Cardiac muscle cell (in vitro differentiated cells and primary cell): Measurements from ENCODE around the gene SPRING1. TPM values are rescaled to one million over a fixed set of nuclear protein-coding genes. Genes with fewer than 3 reads are reported as not detected.

Source experiments
- DNase-seq, 2 donors: peaks; one replicate each; pipeline versions ENCODE4 v3.0.0 to v3.0.0-alpha.2; 2010 to 2017; ENCODE audit warnings: low read depth in 1 of 2, low spot score in 1 of 2
- H3K27ac ChIP-seq: fragments of 200-600 bp; sonication (generic); 2 replicates; pipeline ENCODE4 v1.5.1; 2016
- H3K27me3 ChIP-seq: fragments of 200-600 bp; sonication (generic); 2 replicates; pipeline ENCODE4 v1.6.0; 2016; ENCODE audit warnings: control low read depth
- H3K36me3 ChIP-seq: fragments of 200-600 bp; sonication (generic); 2 replicates; pipeline ENCODE4 v1.5.1; 2016; ENCODE audit warnings: control low read depth
- H3K4me1 ChIP-seq: fragments of 200-600 bp; sonication (generic); 2 replicates; pipeline ENCODE4 v1.8.1; 2017; ENCODE audit warnings: low read depth, mild to moderate bottlenecking, mixed run types
- H3K4me3 ChIP-seq: fragments of 200-600 bp; sonication (generic); 2 replicates; pipeline ENCODE4 v1.5.1; 2016; ENCODE audit warnings: mild to moderate bottlenecking
- H3K9me3 ChIP-seq: fragments of 200-600 bp; sonication (generic); 2 replicates; pipeline ENCODE4 v1.5.1; 2017; ENCODE audit warnings: low read depth, mild to moderate bottlenecking, control low read depth
- CTCF ChIP-seq: IDR thresholded peaks from 2 replicates; pipeline ENCODE4 v1.5.1; 2012; ENCODE audit warnings: low read depth, mild to moderate bottlenecking, low read length
- polyA plus RNA-seq: library from polyadenylated mRNA; unstranded; fragments of >200 nt; fragmentation: Nextera tagmentation; extraction: Ambion mirVana; gene quantifications from 2 replicates; pipeline ENCODE4 v1.2.1, GENCODE V29; 2016
- total RNA-seq: library from RNA; depleted of rRNA; stranded (reverse); fragments of >200 nt; gene quantifications from 2 replicates; pipeline ENCODE4 v1.2.3, GENCODE V29; 2016

The SPRING1 gene
- total and polyA plus RNA-seq, 2 experiments from 2014 or later = 14.2 to 23.5 TPM

GRCh38 chr12:116697305-116697704, 40.6 kb downstream of the SPRING1 start:
- Histone ChIP-seq H3K9me3 (no peaks in the 10 kb centered on the region), H3K27ac (peak overlapping the region; percentile 14), H3K36me3 (no peaks in the 10 kb centered on the region), H3K4me3 (no peak overlapping the region), H3K27me3 (no peaks in the 10 kb centered on the region), H3K4me1 (peaks cover 23% of the 10 kb centered on the region)
- DNase-seq = peak; percentile 26 to 74
- TF ChIP-seq CTCF = peak; percentile 27

GRCh38 chr12:116695464-116695725, 42.5 kb downstream of the SPRING1 start:
- DNase-seq = no peak
- TF ChIP-seq CTCF = no peak
- Histone ChIP-seq H3K4me3 (no peak overlapping the region), H3K4me1 (peaks cover 24% of the 10 kb centered on the region), H3K36me3 (no peaks in the 10 kb centered on the region), H3K9me3 (no peaks in the 10 kb centered on the region), H3K27me3 (no peaks in the 10 kb centered on the region), H3K27ac (no peak overlapping the region)

GRCh38 chr12:116694653-116695463, 43.0 kb downstream of the SPRING1 start:
- Histone ChIP-seq H3K9me3 (no peaks in the 10 kb centered on the region), H3K4me3 (no peak overlapping the region), H3K4me1 (peaks cover 30% of the 10 kb centered on the region), H3K27ac (no peak overlapping the region), H3K27me3 (no peaks in the 10 kb centered on the region), H3K36me3 (no peaks in the 10 kb centered on the region)
- DNase-seq = no peak
- TF ChIP-seq CTCF = no peak

DNA sequence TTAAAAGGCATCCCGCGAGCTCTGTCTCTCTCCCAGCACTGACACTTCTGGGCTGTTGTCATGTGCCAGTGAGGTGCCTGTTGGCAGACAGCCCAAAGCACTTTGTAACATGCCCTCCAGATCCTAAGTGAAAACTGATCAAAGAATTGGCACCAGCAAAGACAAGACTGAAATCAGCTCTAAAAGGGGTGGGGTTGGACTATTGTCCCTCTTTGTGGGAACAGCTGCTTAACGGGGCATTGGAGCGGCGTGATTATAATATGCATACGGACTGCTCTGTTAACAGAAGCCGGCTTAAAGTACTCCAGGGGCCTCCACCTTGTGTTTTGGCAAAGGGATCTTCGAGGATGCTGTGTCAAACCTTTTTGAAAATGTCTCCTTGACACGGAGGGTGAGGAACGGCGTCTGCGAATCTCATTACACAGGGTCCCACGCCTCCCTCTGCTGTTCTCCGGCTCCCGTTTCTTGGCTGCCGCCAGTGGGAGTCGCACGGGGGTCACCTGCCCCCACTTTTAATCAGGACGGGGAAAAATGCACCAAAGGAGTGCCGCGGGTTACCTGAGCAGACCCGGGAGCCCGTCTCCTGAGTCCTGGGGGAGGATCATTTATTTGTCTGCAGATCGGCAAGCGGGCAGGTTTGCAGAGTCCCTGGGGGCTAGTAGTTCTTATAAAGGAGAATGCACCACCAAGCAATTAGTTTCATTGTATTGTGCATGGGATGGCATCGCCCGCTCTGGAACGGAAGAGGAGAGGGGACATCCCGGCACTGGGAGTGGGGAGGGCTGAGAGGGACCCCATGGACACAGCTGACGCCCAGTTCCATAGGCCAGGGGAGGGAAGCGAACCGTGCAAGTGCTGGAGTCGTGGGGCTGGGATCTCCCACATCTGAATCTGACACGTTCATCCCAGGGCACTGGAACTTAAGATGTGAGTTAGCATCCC, 44.3 kb downstream of the SPRING1 start:
- peak; percentile 3 for TF ChIP-seq CTCF
- no peaks in the 10 kb centered on the region for H3K36me3 ChIP-seq
- peak in 1 of 2 donors; percentile 81 for DNase-seq
- H3K9me3 ChIP-seq = no peaks in the 10 kb centered on the region
- no peak overlapping the region for H3K27ac ChIP-seq
- peak overlapping the region; percentile 10 for H3K4me3 ChIP-seq
- no peaks in the 10 kb centered on the region for H3K27me3 ChIP-seq
- H3K4me1 ChIP-seq = peaks cover 28% of the 10 kb centered on the region

DNA sequence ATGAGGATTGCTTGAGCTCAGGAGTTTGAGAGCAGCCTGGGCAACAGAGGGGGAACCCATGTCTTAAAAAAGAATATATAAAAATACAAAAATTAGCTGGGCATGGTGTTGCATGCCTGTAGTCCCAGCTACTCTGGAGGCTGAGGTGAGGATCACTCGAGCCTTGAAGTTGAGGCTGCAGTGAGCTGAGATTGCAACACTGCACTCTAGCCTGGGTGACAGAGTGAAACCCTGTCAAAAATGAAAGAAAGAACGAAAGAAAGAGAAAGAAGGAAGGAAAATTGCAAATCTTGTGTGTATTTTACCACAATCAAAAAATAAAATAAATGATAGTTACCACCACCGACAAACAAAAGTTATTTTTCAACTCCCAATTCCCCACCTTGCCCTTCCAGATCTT, 45.3 kb downstream of the SPRING1 start:
- TF ChIP-seq CTCF = no peak
- peaks cover 18% of the 10 kb centered on the region for H3K4me1 ChIP-seq

More for the DNA sequence above, 45.3 kb downstream of the SPRING1 start:
- no peaks in the 10 kb centered on the region for H3K36me3 ChIP-seq
- no peak for DNase-seq
- H3K27ac ChIP-seq = no peak overlapping the region
- no peak overlapping the region for H3K4me3 ChIP-seq
- H3K9me3 ChIP-seq = no peaks in the 10 kb centered on the region
- no peaks in the 10 kb centered on the region for H3K27me3 ChIP-seq
